Ramos (cell line): Measurements from ENCODE around the gene MOB3B.

Source experiments
- in situ Hi-C: fragments of 300-500 bp; cut with MboI; formaldehyde crosslinking; loops from one replicate; pipeline ENCODE4 v1.14.3; 2022; ENCODE audit warnings: low sequenced_read_pairs; ENCODE audit not compliant: unreplicated experiment

MOB3B gene

GRCh38 chr9:27377811-27378456 is 151.7 kb downstream of the MOB3B start:
- in situ Hi-C loops, result no loop called here

- in situ Hi-C loops, result no loop called here
Observed at GRCh38 chr9:27377147-27377807, 152.3 kb downstream of the MOB3B start.

- in situ Hi-C loops, result no loop called here
Observed at GRCh38 chr9:27373851-27374250, 155.8 kb downstream of the MOB3B start.

- in situ Hi-C loops, result no loop called here
Observed at GRCh38 chr9:27372615-27373014, 157.0 kb downstream of the MOB3B start.

- in situ Hi-C loops, result no loop called here
Observed at GRCh38 chr9:27371382-27371781, 158.2 kb downstream of the MOB3B start.

GRCh38 chr9:27369591-27369990 is 160.0 kb downstream of the MOB3B start:
- in situ Hi-C loops, result no loop called here

GRCh38 chr9:27368316-27368985 is 161.2 kb downstream of the MOB3B start:
- in situ Hi-C loops, result no loop called here

- in situ Hi-C loops, result no loop called here
Observed at GRCh38 chr9:27367921-27368315, 161.7 kb downstream of the MOB3B start.

- in situ Hi-C loops, result no loop called here
Observed at GRCh38 chr9:27367175-27367798, 162.3 kb downstream of the MOB3B start.

GRCh38 chr9:27365707-27366376 is 163.8 kb downstream of the MOB3B start:
- in situ Hi-C loops, result no loop called here

GRCh38 chr9:27362447-27363210 is 167.0 kb downstream of the MOB3B start:
- in situ Hi-C loops, result no loop called here

GRCh38 chr9:27361492-27361891 is 168.1 kb downstream of the MOB3B start:
- in situ Hi-C loops, result no loop called here

- in situ Hi-C loops, result no loop called here
Observed at GRCh38 chr9:27359763-27360162, 169.9 kb downstream of the MOB3B start.

GRCh38 chr9:27358007-27358406 is 171.6 kb downstream of the MOB3B start:
- in situ Hi-C loops, result no loop called here

GRCh38 chr9:27356446-27356845 is 173.2 kb downstream of the MOB3B start:
- in situ Hi-C loops, result no loop called here

GRCh38 chr9:27355166-27355565 is 174.4 kb downstream of the MOB3B start:
- in situ Hi-C loops, result no loop called here

GRCh38 chr9:27353474-27354229 is 176.0 kb downstream of the MOB3B start:
- in situ Hi-C loops, result no loop called here

- in situ Hi-C loops, result no loop called here
Observed at GRCh38 chr9:27353166-27353473, 176.5 kb downstream of the MOB3B start.

GRCh38 chr9:27352457-27353165 is 177.0 kb downstream of the MOB3B start:
- in situ Hi-C loops, result no loop called here
